ENCODE measurements around the gene TOE1.

- TF ChIP-seq POLR2A (IDR thresholded peaks at IDR 0.05) (no peak), CTCF (IDR thresholded peaks at IDR 0.05) (no peak)
Measured at GRCh38 chr1:45373573-45373972, 33.6 kb downstream of the TOE1 start.

Measured in heart left ventricle (tissue), 13 donors.